OCI-M2 (cell line): ENCODE measurements around the gene FAM107B.

ENCODE experiments used
- DNase-seq: peaks from one replicate; lab custom pipeline; 2025; ENCODE audit not compliant: unreplicated experiment; lab: John Stamatoyannopoulos, UW

FAM107B gene

GRCh38 chr10:14563359-14563940, 211.2 kb downstream of the FAM107B start:
- DNase-seq = no peak

- no peak for DNase-seq
These were observed 211.7 kb downstream of the FAM107B start for GRCh38 chr10:14563076-14563336.

- no peak for DNase-seq
These were observed 212.2 kb downstream of the FAM107B start for GRCh38 chr10:14562218-14563075.

- no peak for DNase-seq
These were observed 213.6 kb downstream of the FAM107B start for GRCh38 chr10:14560791-14561765.

GRCh38 chr10:14560274-14560673, 214.4 kb downstream of the FAM107B start:
- DNase-seq = no peak

GRCh38 chr10:14558025-14558424, 216.7 kb downstream of the FAM107B start:
- no peak for DNase-seq

- DNase-seq = no peak
These were observed 217.1 kb downstream of the FAM107B start for GRCh38 chr10:14557567-14557966.

GRCh38 chr10:14556285-14556956, 218.3 kb downstream of the FAM107B start:
- no peak for DNase-seq

- DNase-seq = no peak
These were observed 218.9 kb downstream of the FAM107B start for GRCh38 chr10:14555807-14556206.

GRCh38 chr10:14554491-14555205, 220.0 kb downstream of the FAM107B start:
- DNase-seq = no peak

- DNase-seq = no peak
These were observed 220.6 kb downstream of the FAM107B start for GRCh38 chr10:14554091-14554490.

GRCh38 chr10:14553448-14553847, 221.2 kb downstream of the FAM107B start:
- DNase-seq = no peak

GRCh38 chr10:14552015-14552414, 222.7 kb downstream of the FAM107B start:
- no peak for DNase-seq

- no peak for DNase-seq
These were observed 224.2 kb downstream of the FAM107B start for GRCh38 chr10:14550471-14550981.

GRCh38 chr10:14549496-14549895, 225.2 kb downstream of the FAM107B start:
- no peak for DNase-seq

- no peak for DNase-seq
These were observed 225.7 kb downstream of the FAM107B start for GRCh38 chr10:14548970-14549369.

- no peak for DNase-seq
These were observed 226.2 kb downstream of the FAM107B start for GRCh38 chr10:14548474-14548873.

- DNase-seq = no peak
These were observed 226.9 kb downstream of the FAM107B start for GRCh38 chr10:14547816-14548215.

GRCh38 chr10:14545827-14546226, 228.9 kb downstream of the FAM107B start:
- no peak for DNase-seq

- DNase-seq = no peak
These were observed 230.8 kb downstream of the FAM107B start for GRCh38 chr10:14543904-14544210.
